NCI-H2196 treated with DMSO at 0.1 percent for 48 hours (cell line): ENCODE measurements around the gene NDUFA12.

Experiments used
- DNase-seq: peaks from one replicate; lab custom pipeline; 2025; ENCODE audit not compliant: unreplicated experiment; lab: John Stamatoyannopoulos, UW

NDUFA12 gene

GRCh38 chr12:94982456-94982855 lies 21.0 kb downstream of the NDUFA12 start:
- DNase-seq, result no peak

DNA sequence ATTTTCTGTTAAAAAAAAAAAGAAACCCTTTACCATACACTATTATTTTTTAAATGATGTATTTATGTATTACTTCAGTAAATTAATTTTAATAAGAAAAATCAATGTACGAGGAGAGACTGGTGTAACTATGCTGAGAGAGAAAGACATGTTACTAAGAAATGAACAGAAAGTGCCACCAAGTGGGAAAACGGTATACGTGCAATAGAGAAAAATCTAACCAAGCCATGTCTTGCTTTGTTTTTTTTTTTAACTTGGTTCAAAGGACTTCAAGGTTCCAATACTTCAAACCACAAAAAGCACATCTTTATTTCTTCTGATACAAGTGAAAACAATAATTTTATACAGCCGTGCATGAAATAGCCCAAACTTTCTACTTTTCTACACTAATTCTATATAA lies 22.9 kb downstream of the NDUFA12 start:
- DNase-seq, result no peak

GRCh38 chr12:94979941-94980340 lies 23.6 kb downstream of the NDUFA12 start:
- no peak for DNase-seq

GRCh38 chr12:94977766-94978468 lies 25.6 kb downstream of the NDUFA12 start:
- DNase-seq, result no peak

GRCh38 chr12:94973221-94973620 lies 30.3 kb downstream of the NDUFA12 start:
- DNase-seq, result no peak

DNA sequence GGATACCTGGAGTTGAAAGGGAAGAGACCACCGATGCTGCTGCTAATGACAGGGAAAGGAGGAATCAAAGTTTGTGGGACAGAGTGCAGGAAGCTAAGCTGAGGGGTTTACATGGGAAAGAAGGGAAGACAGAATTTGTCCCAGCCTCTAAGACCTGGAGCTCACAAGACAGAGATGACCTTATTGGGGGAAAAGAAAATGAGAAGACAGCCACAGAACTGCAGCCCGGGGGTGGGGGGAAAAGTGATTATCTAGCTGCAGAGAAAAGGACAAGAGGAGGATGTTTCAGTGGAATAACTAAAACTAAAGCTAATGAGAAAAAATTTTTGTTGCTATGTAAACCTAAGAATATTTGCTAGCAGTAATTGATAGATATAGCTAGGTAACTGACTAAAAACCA lies 30.7 kb downstream of the NDUFA12 start:
- no peak for DNase-seq

- no peak for DNase-seq
Observed at GRCh38 chr12:94971923-94972322, 31.6 kb downstream of the NDUFA12 start.

GRCh38 chr12:94970560-94970959 lies 32.9 kb downstream of the NDUFA12 start:
- no peak for DNase-seq

- no peak for DNase-seq
Observed at GRCh38 chr12:94969424-94969823, 34.1 kb downstream of the NDUFA12 start.

DNA sequence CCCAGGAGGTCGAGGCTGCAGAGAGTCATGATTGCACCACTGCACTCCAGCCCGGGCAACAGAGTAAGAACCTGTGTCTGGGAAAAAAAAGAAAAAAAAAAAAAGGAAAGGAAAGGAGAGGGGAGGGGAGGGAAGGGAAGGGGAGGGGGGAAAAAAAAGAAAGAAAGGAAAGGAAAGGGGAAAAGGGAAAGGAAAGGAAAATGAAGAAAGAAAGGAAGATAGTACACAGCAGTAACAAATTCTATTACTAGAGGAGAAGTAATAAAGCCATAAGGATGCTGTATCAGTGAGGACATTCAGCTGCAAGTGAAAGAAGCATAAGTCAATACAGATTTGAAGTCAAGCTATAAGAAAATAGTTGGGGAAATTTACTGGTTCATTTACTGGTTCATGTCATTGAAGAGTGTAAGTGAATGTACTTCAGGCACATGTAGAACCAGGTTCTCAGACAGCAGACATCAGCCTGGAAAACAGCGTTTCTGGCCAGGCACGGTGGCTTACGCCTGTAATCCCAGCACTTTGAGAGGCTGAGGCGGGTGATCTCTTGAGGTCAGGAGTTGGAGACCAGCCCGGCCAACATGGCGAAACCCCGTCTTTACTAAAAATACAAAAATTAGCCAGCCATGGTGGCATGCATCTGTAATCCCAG lies 37.4 kb downstream of the NDUFA12 start:
- no peak for DNase-seq

DNA sequence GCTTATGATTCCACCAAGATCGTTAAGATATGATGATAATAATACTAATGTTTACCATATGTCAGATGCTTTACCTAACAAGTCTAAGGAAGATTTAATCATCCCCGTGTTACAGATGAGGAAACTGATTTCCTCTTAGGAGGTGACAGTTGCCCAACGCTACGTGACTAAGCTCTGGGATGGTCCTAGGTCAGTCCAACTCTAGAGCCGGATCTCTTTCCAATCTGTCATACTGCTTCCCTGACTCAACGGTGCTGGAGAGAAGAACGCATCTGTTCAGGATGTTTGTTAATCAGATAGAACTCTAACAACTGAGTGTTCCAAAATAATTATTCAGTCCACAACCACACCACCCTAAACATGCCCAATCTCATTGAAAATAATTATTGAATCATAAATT lies 39.8 kb downstream of the NDUFA12 start:
- DNase-seq, result no peak

DNA sequence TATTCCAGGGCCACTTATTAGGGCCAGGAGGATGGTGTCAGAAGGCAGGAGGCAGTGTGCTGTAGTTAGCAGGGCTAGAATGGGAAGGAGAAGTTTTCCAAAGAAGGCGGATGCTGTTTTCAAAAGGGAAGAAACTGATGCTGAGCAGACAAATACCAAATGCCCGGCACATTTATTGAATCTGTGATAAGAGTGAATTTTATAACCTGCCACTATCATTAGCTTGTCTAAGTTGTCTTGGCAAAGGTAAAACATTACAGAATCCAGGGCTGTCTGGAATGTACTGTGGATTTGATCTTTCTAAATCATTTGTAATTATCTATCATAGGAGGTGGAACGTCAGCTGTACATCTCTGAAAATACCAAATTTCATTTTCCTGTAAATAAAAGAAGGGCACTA lies 40.8 kb downstream of the NDUFA12 start:
- no peak for DNase-seq

DNA sequence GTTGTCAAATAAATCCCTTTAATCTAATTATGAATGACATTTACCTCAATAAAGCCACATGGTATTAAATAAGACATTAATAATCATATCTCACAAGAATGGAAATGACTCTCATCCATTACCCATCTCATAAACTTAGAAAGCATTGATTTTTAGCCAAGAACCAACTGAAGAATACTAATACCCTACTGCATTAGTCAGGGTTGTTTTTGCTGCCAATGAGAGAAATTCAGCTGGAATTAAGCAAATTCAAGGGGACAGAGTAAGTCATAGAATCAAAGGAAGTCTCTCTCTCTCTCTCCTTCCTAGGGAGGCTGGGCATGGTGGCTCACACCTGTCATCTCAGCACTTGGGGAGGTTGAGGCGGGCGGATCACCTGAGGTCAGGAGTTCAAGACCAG lies 41.6 kb downstream of the NDUFA12 start:
- DNase-seq, result no peak

GRCh38 chr12:94961256-94961824 lies 42.2 kb downstream of the NDUFA12 start:
- no peak for DNase-seq

DNA sequence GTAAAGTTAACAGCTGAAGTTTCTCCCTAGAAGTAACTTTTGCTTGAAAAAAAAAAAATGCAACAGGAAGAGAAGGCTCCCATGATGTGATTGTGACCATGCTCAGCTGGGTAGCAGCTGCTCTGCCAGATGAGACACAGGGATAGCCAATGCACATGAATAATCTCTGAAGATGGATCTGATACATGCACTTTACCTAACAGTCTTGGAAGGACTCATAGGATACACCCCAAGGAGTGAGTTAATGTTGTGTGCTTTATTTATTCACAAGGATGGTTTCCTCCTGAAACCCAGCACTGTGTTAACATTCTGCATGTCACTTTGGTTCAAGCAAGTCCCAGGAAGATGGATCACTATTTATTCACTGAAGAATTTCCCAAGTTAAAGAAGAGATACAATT lies 46.5 kb downstream of the NDUFA12 start:
- no peak for DNase-seq

- DNase-seq, result no peak
Observed at GRCh38 chr12:94954948-94955592, 48.4 kb downstream of the NDUFA12 start.

- DNase-seq, result no peak
Observed at GRCh38 chr12:94954029-94954685, 49.3 kb downstream of the NDUFA12 start.

DNA sequence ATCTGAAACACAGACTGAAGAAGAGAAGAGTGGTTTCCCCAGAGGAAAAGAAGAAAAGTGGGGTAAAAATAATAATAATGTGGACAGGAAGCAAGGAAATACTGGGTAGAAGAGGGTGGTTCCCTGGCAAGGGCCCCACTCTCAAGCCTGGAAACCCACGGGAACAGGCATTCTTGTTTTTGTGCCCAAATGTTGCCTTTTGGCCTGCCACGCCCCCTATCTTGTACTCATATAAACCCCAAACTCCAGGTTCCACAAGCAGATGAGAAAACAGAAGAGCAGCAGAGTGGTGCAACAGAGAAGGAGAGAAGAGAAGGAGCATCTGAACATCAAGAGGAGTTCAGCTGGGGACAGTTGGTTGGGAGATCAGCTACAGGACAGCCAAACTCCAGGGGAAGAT lies 51.2 kb downstream of the NDUFA12 start:
- no peak for DNase-seq

- no peak for DNase-seq
Observed at GRCh38 chr12:94951071-94951934, 52.2 kb downstream of the NDUFA12 start.

DNA sequence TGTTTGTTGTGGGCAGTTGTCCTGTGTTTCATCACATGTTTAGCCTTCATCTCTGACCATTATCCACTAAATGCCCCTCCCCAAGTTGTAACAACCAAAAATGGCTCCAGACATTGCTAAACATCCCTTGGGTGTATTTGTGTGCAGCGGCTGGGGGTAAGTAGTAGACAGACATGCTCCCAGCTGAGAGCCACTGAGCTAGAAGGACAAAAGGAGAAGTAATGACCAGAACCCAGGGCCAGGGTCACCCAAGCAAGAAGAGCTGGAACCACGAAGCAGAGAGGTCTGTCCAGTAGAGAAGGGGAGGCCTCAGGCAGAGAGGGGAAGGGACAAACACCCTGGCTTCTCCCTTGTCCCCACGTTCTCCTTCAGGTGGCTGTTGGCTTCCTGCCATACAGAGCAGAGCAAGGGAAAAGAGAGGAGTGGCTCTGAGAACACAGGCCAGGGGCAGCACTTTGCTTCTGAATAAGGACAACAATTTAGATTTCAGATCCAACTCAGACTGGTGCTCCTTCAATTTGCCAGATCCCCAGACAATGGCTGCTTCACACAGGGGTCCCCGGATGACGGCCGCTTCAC lies 55.2 kb downstream of the NDUFA12 start:
- no peak for DNase-seq
